ENCODE data around the gene VAV3.

VAV3 gene

DNA sequence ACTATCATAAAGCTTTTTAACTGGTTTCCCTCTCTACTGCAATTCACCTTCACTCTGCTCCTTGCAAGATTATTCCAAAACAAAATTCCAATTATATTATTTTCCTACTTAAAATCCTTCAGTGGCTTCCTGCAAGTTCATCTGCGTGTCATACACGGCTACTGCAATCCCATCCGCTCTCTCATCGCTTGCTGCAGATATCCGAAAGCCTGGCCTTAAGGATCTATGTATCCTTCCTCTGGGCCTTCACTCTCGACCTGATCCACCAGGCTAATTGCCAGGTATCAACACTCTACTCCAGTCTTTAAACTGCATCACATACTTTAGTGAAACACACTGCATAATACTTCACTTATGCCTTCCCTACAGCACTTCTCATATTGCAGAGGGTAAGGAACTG is 44.0 kb downstream of the VAV3 start:
- no peak for TF ChIP-seq Cebpa-rat (IDR thresholded peaks at IDR 0.05)
- peaks cover 25% of the 10 kb centered on the region for H3K9me3 ChIP-seq
- no peaks in the 10 kb centered on the region for H3K27me3 ChIP-seq
- H3K4me1 ChIP-seq = peaks cover 53% of the 10 kb centered on the region
- peak overlapping the region; percentile 58 for H3K4me2 ChIP-seq
- H3K4me3 ChIP-seq = no peak overlapping the region
- H3K36me3 ChIP-seq = peaks cover 29% of the 10 kb centered on the region
- no peak overlapping the region for H3K9ac ChIP-seq
- no peak overlapping the region for H3K27ac ChIP-seq
- H4K20me1 ChIP-seq = peaks cover 53% of the 10 kb centered on the region

DNA sequence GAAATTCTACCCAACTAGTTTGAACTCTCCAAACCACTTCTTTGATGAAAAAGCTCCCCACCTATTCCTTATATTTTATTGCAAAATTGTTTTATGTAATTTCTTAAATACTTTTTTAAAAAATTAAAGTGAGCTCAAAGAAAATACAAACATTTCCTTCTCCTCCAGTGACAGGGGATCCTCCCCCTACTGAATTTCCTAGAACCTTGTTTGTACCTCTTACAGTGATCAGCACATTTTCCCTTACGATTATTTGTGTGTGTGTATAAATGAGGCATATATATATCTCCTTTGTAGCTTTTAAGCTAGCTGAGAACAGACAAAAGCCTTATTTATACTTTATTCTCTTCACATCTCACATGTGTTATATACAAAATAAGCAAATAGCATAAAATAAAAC is 44.4 kb downstream of the VAV3 start:
- no peak overlapping the region for H3K4me3 ChIP-seq
- TF ChIP-seq Cebpa-rat (IDR thresholded peaks at IDR 0.05) = no peak
- H4K20me1 ChIP-seq = peaks cover 55% of the 10 kb centered on the region
- peaks cover 31% of the 10 kb centered on the region for H3K36me3 ChIP-seq
- H3K4me2 ChIP-seq = peak overlapping the region; percentile 58
- no peak overlapping the region for H3K27ac ChIP-seq
- peaks cover 22% of the 10 kb centered on the region for H3K9me3 ChIP-seq
- peak overlapping the region; percentile 40; the same call in 1 of the 2 replicates for H3K9ac ChIP-seq
- H3K27me3 ChIP-seq = no peaks in the 10 kb centered on the region
- peaks cover 58% of the 10 kb centered on the region for H3K4me1 ChIP-seq

DNA sequence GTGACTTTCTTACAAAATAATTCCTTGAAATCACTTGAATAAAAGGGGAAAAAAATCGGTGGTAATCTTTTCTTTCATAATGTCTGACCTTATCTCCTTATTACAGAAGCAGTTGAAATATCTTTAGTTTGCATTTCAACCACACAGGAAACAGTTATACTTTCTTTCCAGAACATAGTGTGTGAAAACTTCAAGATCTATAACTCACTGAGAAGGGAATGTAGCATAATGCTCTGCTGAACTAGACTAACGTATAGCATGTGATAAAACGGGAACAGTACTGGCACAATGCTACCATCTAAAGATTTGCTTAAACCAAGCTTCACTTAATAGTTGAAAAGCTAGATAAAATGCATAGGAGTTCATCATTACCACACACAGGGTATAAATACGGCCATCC is 45.0 kb downstream of the VAV3 start:
- Histone ChIP-seq H3K27ac (no peak overlapping the region), H3K4me1 (peaks cover 61% of the 10 kb centered on the region), H3K36me3 (peaks cover 32% of the 10 kb centered on the region), H3K4me2 (peak overlapping the region; percentile 58), H3K9ac (peak overlapping the region; percentile 40; the same call in 1 of the 2 replicates), H3K9me3 (peaks cover 22% of the 10 kb centered on the region), H4K20me1 (peaks cover 61% of the 10 kb centered on the region), H3K4me3 (no peak overlapping the region), H3K27me3 (no peaks in the 10 kb centered on the region)
- TF ChIP-seq Cebpa-rat (IDR thresholded peaks at IDR 0.05) = no peak

DNA sequence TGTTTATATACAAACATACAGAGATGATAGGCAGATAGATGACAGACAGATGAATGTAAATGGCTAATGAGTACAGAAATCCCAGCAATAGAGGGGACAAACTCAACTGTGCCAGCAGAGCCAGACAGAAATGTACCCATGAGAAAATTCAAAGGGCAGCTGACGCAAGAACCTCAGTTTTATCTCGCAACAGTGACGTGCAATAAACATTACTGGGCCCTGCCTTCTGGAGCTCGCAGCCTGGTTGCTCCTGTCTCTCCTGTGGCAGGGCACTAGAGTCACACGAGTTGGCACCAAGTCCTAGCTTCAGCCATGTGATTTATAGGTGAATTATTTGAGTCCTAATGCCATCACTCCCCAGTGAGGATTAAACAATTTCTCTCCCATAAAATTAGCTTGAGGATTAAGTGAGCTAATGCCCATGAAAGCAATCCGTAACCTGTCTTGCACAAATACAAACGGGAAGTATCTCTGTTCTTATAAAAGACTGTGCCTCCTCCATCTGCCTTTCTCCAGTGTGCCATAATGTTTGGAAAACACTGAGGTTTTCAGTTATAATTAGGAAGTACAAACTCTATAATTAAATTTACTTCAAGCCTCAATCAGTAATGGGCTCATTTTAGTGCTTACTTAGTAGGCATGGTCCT is 50.7 kb downstream of the VAV3 start:
- TF ChIP-seq Cebpa-rat (IDR thresholded peaks at IDR 0.05) = no peak
- peaks cover 72% of the 10 kb centered on the region for H4K20me1 ChIP-seq
- H3K9me3 ChIP-seq = peaks cover 22% of the 10 kb centered on the region
- H3K9ac ChIP-seq = 0 out of 2 replicates have a peak overlapping the region, but pooled peaks have one; percentile 1
- peak overlapping the region; percentile 50 for H3K4me2 ChIP-seq
- H3K27ac ChIP-seq = peak overlapping the region; percentile 36; the same call in 1 of the 2 replicates
- peaks cover 44% of the 10 kb centered on the region for H3K4me1 ChIP-seq
- no peak overlapping the region for H3K4me3 ChIP-seq
- H3K27me3 ChIP-seq = no peaks in the 10 kb centered on the region
- peaks cover 21% of the 10 kb centered on the region for H3K36me3 ChIP-seq

DNA sequence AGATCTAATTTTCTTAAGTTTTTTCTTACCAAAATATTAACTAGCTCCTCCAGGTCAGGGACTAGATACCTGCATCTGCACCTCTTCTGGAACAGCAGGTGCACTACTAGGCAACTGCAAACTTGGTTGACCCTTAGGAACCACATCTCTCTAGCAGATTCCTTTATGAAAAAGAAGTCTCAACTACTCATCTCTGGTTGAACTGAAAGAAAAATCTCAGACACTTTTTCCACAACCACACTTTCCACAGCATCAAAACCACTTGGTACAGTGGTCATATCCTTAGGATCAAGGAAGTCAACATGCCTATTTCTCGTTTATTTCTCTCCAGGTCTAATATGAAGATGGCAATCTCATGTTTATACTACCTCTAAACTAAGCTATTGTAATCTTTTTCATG is 52.3 kb downstream of the VAV3 start:
- no peak for TF ChIP-seq Cebpa-rat (IDR thresholded peaks at IDR 0.05)
- H4K20me1 ChIP-seq = peaks cover 72% of the 10 kb centered on the region

DNA sequence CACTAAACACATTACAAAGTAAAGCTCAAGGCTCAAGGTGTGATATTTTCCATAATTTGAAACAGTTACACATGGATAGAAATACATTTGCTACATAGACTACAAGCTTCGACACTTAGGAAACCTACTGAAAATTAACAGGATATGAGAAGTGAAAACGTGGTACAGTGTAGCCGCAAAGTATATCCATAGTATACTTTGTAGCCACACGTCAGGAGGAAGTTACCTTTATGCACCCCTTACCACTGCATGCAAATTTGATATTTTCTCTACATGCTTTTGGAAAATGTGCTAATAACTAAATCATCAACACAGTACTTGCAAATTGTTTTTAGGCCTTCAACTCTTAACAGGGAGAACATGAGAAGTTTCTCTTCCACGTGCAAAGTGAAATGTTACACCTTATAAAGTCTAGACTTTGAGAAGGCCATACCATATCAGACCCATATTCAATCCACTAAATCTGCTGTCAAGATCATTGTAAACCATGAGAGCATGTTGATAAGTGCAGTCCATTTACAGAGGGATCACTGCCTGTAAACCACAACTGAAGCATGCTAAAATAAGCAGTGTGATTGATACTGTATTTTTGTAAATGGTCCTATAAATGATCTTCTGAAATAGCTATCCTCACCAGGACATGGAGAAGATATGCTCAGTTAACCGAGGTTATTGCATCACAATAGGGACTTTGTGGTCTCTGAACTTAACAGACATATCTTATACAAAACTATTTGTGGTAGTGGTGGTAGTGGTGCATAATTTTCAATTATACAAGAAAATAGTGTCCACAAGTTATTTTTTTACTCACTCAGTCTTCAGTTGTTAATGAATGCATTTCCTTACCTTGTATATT is 64.7 kb downstream of the VAV3 start:
- Histone ChIP-seq H3K4me2 (peak overlapping the region; percentile 93), H4K20me1 (peaks cover 23% of the 10 kb centered on the region; the same call in 1 of the 2 replicates), H3K4me3 (no peak overlapping the region), H3K9ac (peak overlapping the region; percentile 23; the same call in 1 of the 2 replicates), H3K36me3 (peaks cover 9% of the 10 kb centered on the region; the same call in 1 of the 2 replicates), H3K4me1 (peaks cover 87% of the 10 kb centered on the region), H3K9me3 (peaks cover 22% of the 10 kb centered on the region), H3K27ac (peak overlapping the region; percentile 69), H3K27me3 (no peaks in the 10 kb centered on the region)
- TF ChIP-seq Cebpa-rat (IDR thresholded peaks at IDR 0.05) = no peak

More for the DNA sequence above, 52.3 kb downstream of the VAV3 start:
- no peak overlapping the region for H3K4me2 ChIP-seq
- H3K27me3 ChIP-seq = no peaks in the 10 kb centered on the region
- H3K4me3 ChIP-seq = no peak overlapping the region
- peaks cover 16% of the 10 kb centered on the region for H3K9me3 ChIP-seq
- H3K36me3 ChIP-seq = peaks cover 18% of the 10 kb centered on the region
- peak overlapping the region; percentile 23; the same call in 1 of the 2 replicates for H3K27ac ChIP-seq
- H3K4me1 ChIP-seq = peaks cover 50% of the 10 kb centered on the region
- H3K9ac ChIP-seq = no peak overlapping the region

DNA sequence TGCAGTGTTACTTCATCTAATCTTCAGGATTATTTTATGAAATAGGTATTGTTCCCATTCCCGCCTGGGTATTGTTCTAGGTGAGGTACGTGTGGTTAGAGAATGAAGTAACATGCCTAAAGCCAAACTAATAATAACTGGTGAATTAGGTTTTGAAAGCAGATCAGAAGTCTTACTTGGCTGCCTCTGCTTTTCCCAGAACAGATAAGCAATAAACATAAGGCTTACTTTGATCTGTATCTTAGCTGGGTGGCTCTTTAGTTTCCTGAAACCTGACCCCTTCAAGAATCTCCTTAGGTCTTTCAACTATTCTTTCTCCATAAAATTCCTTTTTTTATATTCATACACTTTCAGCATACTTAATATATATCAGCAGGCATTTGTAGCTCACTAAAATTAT is 65.3 kb downstream of the VAV3 start:
- Histone ChIP-seq H3K9me3 (peaks cover 16% of the 10 kb centered on the region), H3K4me1 (peaks cover 94% of the 10 kb centered on the region), H3K27ac (peak overlapping the region; percentile 69)

DNA sequence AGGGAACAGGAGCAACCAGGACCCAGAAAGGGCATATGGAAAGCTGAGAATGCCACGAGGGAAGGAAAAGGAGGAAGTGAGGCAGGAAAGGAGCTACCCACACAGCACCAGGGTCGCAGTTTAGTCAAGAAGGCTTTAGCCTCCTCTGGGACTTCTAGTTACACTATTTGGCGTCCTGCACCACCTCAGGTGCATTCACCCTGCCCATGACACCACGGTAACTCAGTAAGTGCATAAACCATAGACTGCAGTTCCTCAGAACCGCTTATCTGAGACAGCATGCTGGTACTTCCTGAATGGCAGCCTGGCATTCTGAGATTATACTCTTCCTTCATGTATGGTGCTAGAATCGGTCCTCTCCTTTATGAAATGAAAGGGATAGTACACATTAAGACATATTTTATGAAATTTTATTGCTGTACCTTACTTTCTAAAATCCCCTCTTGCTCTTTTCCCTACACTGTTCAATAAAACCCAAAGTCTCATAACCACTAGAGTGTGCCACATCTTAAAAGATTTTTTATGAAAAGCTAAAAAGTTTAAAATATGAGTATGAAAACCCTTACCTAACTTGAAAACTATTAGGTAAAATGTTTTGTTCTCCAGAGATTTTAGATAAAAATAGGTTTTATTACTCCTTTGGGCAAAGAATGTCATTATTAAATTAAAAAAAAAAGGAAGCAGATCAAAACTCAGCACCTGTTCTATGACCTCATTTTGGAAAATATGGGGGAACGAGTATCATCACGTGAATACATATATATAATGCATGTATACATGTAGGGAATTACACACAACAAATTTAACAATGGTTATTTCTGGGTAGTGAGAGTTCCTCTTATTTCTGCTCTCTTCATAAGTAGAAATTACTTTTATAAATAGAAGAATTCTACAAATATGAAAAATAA is 67.3 kb downstream of the VAV3 start:
- Histone ChIP-seq H3K9me3 (peaks cover 19% of the 10 kb centered on the region), H3K27ac (peak overlapping the region; percentile 86), H3K27me3 (no peaks in the 10 kb centered on the region), H4K20me1 (0 out of 2 replicates have a peak, but pooled peaks cover 18% of the 10 kb centered on the region), H3K4me2 (peak overlapping the region; percentile 93), H3K4me1 (peaks cover 83% of the 10 kb centered on the region), H3K9ac (peak overlapping the region; percentile 69), H3K4me3 (peak overlapping the region; percentile 54), H3K36me3 (peaks cover 13% of the 10 kb centered on the region; the same call in 1 of the 2 replicates)
- no peak for TF ChIP-seq Cebpa-rat (IDR thresholded peaks at IDR 0.05)

More for the DNA sequence above, 65.3 kb downstream of the VAV3 start:
- peak overlapping the region; percentile 93 for H3K4me2 ChIP-seq
- H3K9ac ChIP-seq = peak overlapping the region; percentile 23; the same call in 1 of the 2 replicates
- no peak overlapping the region for H3K4me3 ChIP-seq
- no peak for TF ChIP-seq Cebpa-rat (IDR thresholded peaks at IDR 0.05)
- no peaks in the 10 kb centered on the region for H3K27me3 ChIP-seq
- peaks cover 4% of the 10 kb centered on the region; the same call in 1 of the 2 replicates for H3K36me3 ChIP-seq
- peaks cover 23% of the 10 kb centered on the region; the same call in 1 of the 2 replicates for H4K20me1 ChIP-seq

DNA sequence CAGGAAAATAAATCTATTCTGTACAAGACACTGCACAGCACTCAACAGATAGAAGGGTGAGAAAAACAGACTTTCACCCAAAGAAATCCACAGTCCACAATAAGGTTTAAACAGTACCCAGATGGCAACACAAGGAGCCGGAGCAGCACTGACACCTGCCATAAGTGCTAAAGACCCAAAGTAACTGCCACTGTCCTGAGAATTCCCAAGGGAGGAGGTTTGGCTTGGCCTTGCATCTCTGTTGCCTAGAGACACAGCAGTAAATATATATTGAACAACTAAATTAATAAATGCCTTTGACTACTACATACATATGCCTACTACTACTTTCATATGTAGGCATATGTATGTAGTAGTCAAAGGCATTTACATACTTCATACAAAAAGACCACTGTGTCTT is 68.0 kb downstream of the VAV3 start:
- H3K9ac ChIP-seq = peak overlapping the region; percentile 69
- peak overlapping the region; percentile 86 for H3K27ac ChIP-seq
- H3K36me3 ChIP-seq = peaks cover 19% of the 10 kb centered on the region; the same call in 1 of the 2 replicates
- 0 out of 2 replicates have a peak, but pooled peaks cover 18% of the 10 kb centered on the region for H4K20me1 ChIP-seq
- H3K4me1 ChIP-seq = peaks cover 76% of the 10 kb centered on the region
- H3K27me3 ChIP-seq = no peaks in the 10 kb centered on the region
- H3K4me3 ChIP-seq = peak overlapping the region; percentile 54; the same call in 1 of the 2 replicates
- H3K9me3 ChIP-seq = peaks cover 26% of the 10 kb centered on the region
- no peak for TF ChIP-seq Cebpa-rat (IDR thresholded peaks at IDR 0.05)
- H3K4me2 ChIP-seq = peak overlapping the region; percentile 93
